Sigmoid colon (tissue), 7 donors: Measurements from ENCODE around the gene NUMB. TPM values are rescaled to one million over a fixed set of nuclear protein-coding genes. Genes with fewer than 3 reads are reported as not detected.

Experiments
- DNase-seq: peaks from one replicate; pipeline ENCODE4 v3.0.0-alpha.2; 2019
- H3K27ac ChIP-seq, 4 donors: fragments of 200-600 bp; sonication (generic); one replicate each; pipeline ENCODE4 v1.5.1; 2016 to 2019; ENCODE audit warnings: mild to moderate bottlenecking in 1 of 4
- H3K27me3 ChIP-seq, 3 donors: fragments of 200-600 bp; sonication (generic); one replicate each; pipeline ENCODE4 v1.5.1; 2019; ENCODE audit warnings: mild to moderate bottlenecking in 1 of 3
- H3K36me3 ChIP-seq, 4 donors: fragments of 200-600 bp; sonication (generic); one replicate each; pipeline ENCODE4 v1.5.1; 2016 to 2019
- H3K4me1 ChIP-seq, 4 donors: fragments of 200-600 bp; sonication (generic); one replicate each; pipeline ENCODE4 v1.5.1; 2017 to 2019
- H3K4me3 ChIP-seq, 4 donors: fragments of 200-600 bp; sonication (generic); one replicate each; pipeline ENCODE4 v1.5.1; 2017 to 2019; ENCODE audit warnings: mild to moderate bottlenecking in 2 of 4, moderate library complexity in 1 of 4
- H3K9me3 ChIP-seq, 4 donors: fragments of 200-600 bp in 3 of 4; sonication (generic) in 3 of 4; one replicate each; pipeline versions ENCODE4 v1.5.1 to v1.6.1; 2013 to 2019
- CTCF ChIP-seq, 4 experiments: fragments of 450-650 bp in 3 of 4; fragments of 200-600 bp in 1 of 4; IDR thresholded peaks; one replicate each; pipeline ENCODE4 v1.5.1; 2016 to 2019; ENCODE audit warnings: antibody characterized with exemption in 4 of 4, mild to moderate bottlenecking in 3 of 4, moderate library complexity in 2 of 4
- EP300 ChIP-seq, 4 donors: sonication (generic); formaldehyde crosslinking; IDR thresholded peaks; one replicate each; pipeline ENCODE4 v1.6.1; 2017; ENCODE audit warnings: antibody characterized with exemption in 4 of 4
- POLR2A ChIP-seq, 2 donors: fragments of 450-650 bp; IDR thresholded peaks; one replicate each; pipeline ENCODE4 v1.6.1; 2016; ENCODE audit warnings: antibody characterized with exemption in 2 of 2, mild to moderate bottlenecking in 2 of 2, moderate library complexity in 2 of 2
- POLR2AphosphoS5 ChIP-seq, 4 donors: sonication (generic); formaldehyde crosslinking; IDR thresholded peaks; one replicate each; pipeline ENCODE4 v1.6.1; 2017; ENCODE audit warnings: antibody characterized with exemption in 4 of 4
- WGBS, 2 donors: extraction: QIAGEN DNeasy Blood & Tissue Kit; methylation state at CpG; one replicate each; pipeline ENCODE4 v1.1.7; 2013; 5-methylcytosine and 5-hydroxymethylcytosine counted together
- intact Hi-C: fragments of 100-400 bp; cut with DNase I; formaldehyde crosslinking; loops from one replicate; pipeline ENCODE4 v1.15.1; 2023
- polyA plus RNA-seq, 3 donors: library from polyadenylated mRNA; stranded (reverse); fragments of 200-250 nt; gene quantifications; one replicate each; pipeline ENCODE4 v1.2.3, GENCODE V29; 2013
- total RNA-seq, 4 donors: library from RNA; depleted of rRNA; stranded (reverse); fragments of >200 nt; gene quantifications; one replicate each; pipeline ENCODE4 v1.1.0, GENCODE V29; 2016
- donor health status: healthy with polysubstance abuse.
- donor health status: Bipolar disorder and iron deficiency.
- donor health status: healthy.

The NUMB gene
- total and polyA plus RNA-seq, 7 donors = 37.6 to 80.3 (median 53.4) TPM

- DNase-seq = no peak
Observed at GRCh38 chr14:73472185-73473114, 14.1 kb upstream of the NUMB start.

GRCh38 chr14:73471582-73472184 lies 13.3 kb upstream of the NUMB start:
- TF ChIP-seq POLR2A (IDR thresholded peaks at IDR 0.05) (no peak), POLR2AphosphoS5 (IDR thresholded peaks at IDR 0.05) (no peak), EP300 (IDR thresholded peaks at IDR 0.05) (no peak), CTCF (IDR thresholded peaks at IDR 0.05) (no peak)
- no peaks in the 10 kb centered on the region for H3K9me3 ChIP-seq
- intact Hi-C loops = loop anchor here (1.0 kb wide), 1 partner anchor 176 kb away; no protein-coding TSS in a partner anchor

More at GRCh38 chr14:73472185-73473114, 14.1 kb upstream of the NUMB start:
- no peaks in the 10 kb centered on the region for H3K36me3 ChIP-seq
- H3K9me3 ChIP-seq = no peaks in the 10 kb centered on the region
- 66 to 69% methylated on average over 18 of the region's 18 CpGs for WGBS, 2 donors
- no peaks in the 10 kb centered on the region for H3K4me1 ChIP-seq
- no peak for TF ChIP-seq POLR2A (IDR thresholded peaks at IDR 0.05)
- TF ChIP-seq EP300 (IDR thresholded peaks at IDR 0.05) = no peak
- peak; percentile 60 to 70 (median 66) for TF ChIP-seq CTCF (IDR thresholded peaks at IDR 0.05)
- H3K27ac ChIP-seq = no peak overlapping the region
- no peak overlapping the region for H3K4me3 ChIP-seq
- no peaks in the 10 kb centered on the region for H3K27me3 ChIP-seq
- intact Hi-C loops = loop anchor here (1.0 kb wide), 1 partner anchor 177 kb away; no protein-coding TSS in a partner anchor

GRCh38 chr14:73468828-73469375 lies 10.6 kb upstream of the NUMB start:
- no peaks in the 10 kb centered on the region for H3K27me3 ChIP-seq
- H3K4me1 ChIP-seq = peaks cover 0 to 24% (median 15%) of the 10 kb centered on the region in 4 donors
- H3K36me3 ChIP-seq = no peaks in the 10 kb centered on the region
- TF ChIP-seq POLR2A (IDR thresholded peaks at IDR 0.05) (no peak), EP300 (IDR thresholded peaks at IDR 0.05) (no peak), CTCF (IDR thresholded peaks at IDR 0.05) (no peak), POLR2AphosphoS5 (IDR thresholded peaks at IDR 0.05) (no peak)
- H3K27ac ChIP-seq = no peak overlapping the region
- intact Hi-C loops = no loop called here
- 74 to 89% methylated on average over 3 of the region's 3 CpGs for WGBS, 2 donors
- no peak overlapping the region for H3K4me3 ChIP-seq
- no peak for DNase-seq
- H3K9me3 ChIP-seq = no peaks in the 10 kb centered on the region

More at GRCh38 chr14:73471582-73472184, 13.3 kb upstream of the NUMB start:
- no peak for DNase-seq
- no peaks in the 10 kb centered on the region for H3K36me3 ChIP-seq
- H3K27me3 ChIP-seq = no peaks in the 10 kb centered on the region
- no peak overlapping the region for H3K27ac ChIP-seq
- WGBS, 2 donors = 76 to 77% methylated on average over 6 of the region's 6 CpGs
- H3K4me1 ChIP-seq = no peaks in the 10 kb centered on the region
- H3K4me3 ChIP-seq = no peak overlapping the region

GRCh38 chr14:73467800-73468199 lies 9.5 kb upstream of the NUMB start:
- Histone ChIP-seq H3K9me3 (no peaks in the 10 kb centered on the region), H3K4me3 (no peak overlapping the region), H3K4me1 (peaks cover 0 to 35% (median 25%) of the 10 kb centered on the region in 4 donors), H3K27ac (no peak overlapping the region), H3K36me3 (no peaks in the 10 kb centered on the region), H3K27me3 (no peaks in the 10 kb centered on the region)
- intact Hi-C loops = no loop called here
- no peak for DNase-seq
- WGBS, 2 donors = 75 to 92% methylated on average over 4 of the region's 4 CpGs
- TF ChIP-seq POLR2A (IDR thresholded peaks at IDR 0.05) = no peak

GRCh38 chr14:73467377-73467776 lies 9.0 kb upstream of the NUMB start:
- H3K4me1 ChIP-seq = peaks cover 0 to 39% (median 29%) of the 10 kb centered on the region in 4 donors
- H3K27ac ChIP-seq = peak overlapping the region in 1 of 4 donors; percentile 98

More at GRCh38 chr14:73467377-73467776, 9.0 kb upstream of the NUMB start:
- Histone ChIP-seq H3K9me3 (no peaks in the 10 kb centered on the region), H3K27me3 (no peaks in the 10 kb centered on the region), H3K36me3 (no peaks in the 10 kb centered on the region), H3K4me3 (no peak overlapping the region)
- no peak for DNase-seq
- 84 to 89% methylated on average over 5 of the region's 5 CpGs for WGBS, 2 donors
- no peak for TF ChIP-seq CTCF (IDR thresholded peaks at IDR 0.05)
- no peak for TF ChIP-seq EP300 (IDR thresholded peaks at IDR 0.05)
- TF ChIP-seq POLR2A (IDR thresholded peaks at IDR 0.05) = no peak
- TF ChIP-seq POLR2AphosphoS5 (IDR thresholded peaks at IDR 0.05) = no peak
- intact Hi-C loops = no loop called here
